ENCODE data around the gene TTLL13. TPM values are rescaled to one million over a fixed set of nuclear protein-coding genes. Genes with fewer than 3 reads are reported as not detected.
"Not testable (repeated sequence)": the region's sequence is repeated elsewhere in the genome, so short reads cannot be mapped to it uniquely, and the experiment has no call there.

The TTLL13 gene
- total RNA-seq, 2 experiments from 2014 or later = 0.57 to 1.3 TPM

DNA sequence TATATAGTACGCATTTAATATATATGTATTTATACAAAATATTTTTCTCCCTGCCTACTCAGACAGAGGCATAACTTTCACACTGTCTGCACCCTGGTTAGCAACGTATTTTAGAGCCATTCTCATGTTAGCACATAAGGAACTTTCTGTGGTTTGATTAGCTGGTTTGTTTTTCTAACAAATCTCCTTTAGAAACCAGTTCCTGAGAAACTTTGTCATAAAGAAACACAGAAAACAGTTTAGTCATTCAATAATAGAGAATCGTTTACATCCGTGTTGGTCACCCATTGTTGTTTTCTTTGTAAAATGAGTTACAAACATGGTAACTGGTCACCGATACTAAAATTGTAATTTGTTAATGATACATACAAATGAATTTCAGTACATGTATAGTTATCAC is 10.2 kb downstream of the TTLL13 start:
- Histone ChIP-seq H3K9me2 (ENCODE audit: insufficient read depth, low read length) (no peaks in the 10 kb centered on the region), H3K9me3 (ENCODE audit: low read length) (no peaks in the 10 kb centered on the region), H3K4me1 (ENCODE audit: insufficient read depth, low read length, poor library complexity, severe bottlenecking) (peaks cover 12% of the 10 kb centered on the region), H3K36me3 (ENCODE audit: insufficient read depth, low read length) (no peaks in the 10 kb centered on the region), H4K20me1 (ENCODE audit: insufficient read depth, low read length) (no peaks in the 10 kb centered on the region), H3K4me3 (ENCODE audit: low read depth, low read length, poor library complexity, severe bottlenecking) (no peak overlapping the region), H2AFZ (ENCODE audit: low read length) (no peak overlapping the region), H3K79me2 (ENCODE audit: insufficient read depth, low read depth, low read length) (no peaks in the 10 kb centered on the region), H3K27ac (ENCODE audit: low read depth, low read length, poor library complexity, severe bottlenecking) (no peak overlapping the region), H3K4me2 (ENCODE audit: low read length) (no peak overlapping the region)
- intact Hi-C loops (cut with micrococcal nuclease; ENCODE audit: unreplicated experiment) = no loop called here
- ChIA-PET CTCF (ENCODE audit: unreplicated experiment) (no interaction called here), POLR2A (no interaction called here)
- BruUV-seq (replicated peaks) = no TSS peak
- no peak for DNase-seq (ENCODE audit: low spot score)
- TF ChIP-seq, protein P1, sequence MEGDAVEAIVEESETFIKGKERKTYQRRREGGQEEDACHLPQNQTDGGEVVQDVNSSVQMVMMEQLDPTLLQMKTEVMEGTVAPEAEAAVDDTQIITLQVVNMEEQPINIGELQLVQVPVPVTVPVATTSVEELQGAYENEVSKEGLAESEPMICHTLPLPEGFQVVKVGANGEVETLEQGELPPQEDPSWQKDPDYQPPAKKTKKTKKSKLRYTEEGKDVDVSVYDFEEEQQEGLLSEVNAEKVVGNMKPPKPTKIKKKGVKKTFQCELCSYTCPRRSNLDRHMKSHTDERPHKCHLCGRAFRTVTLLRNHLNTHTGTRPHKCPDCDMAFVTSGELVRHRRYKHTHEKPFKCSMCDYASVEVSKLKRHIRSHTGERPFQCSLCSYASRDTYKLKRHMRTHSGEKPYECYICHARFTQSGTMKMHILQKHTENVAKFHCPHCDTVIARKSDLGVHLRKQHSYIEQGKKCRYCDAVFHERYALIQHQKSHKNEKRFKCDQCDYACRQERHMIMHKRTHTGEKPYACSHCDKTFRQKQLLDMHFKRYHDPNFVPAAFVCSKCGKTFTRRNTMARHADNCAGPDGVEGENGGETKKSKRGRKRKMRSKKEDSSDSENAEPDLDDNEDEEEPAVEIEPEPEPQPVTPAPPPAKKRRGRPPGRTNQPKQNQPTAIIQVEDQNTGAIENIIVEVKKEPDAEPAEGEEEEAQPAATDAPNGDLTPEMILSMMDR (conservative IDR thresholded peaks at IDR 0.05; ENCODE audit: low read length) = no peak
- TF ChIP-seq EZH2phosphoT487 (IDR thresholded peaks at IDR 0.05; ENCODE audit: borderline replicate concordance, low read depth, low read length) = no peak

DNA sequence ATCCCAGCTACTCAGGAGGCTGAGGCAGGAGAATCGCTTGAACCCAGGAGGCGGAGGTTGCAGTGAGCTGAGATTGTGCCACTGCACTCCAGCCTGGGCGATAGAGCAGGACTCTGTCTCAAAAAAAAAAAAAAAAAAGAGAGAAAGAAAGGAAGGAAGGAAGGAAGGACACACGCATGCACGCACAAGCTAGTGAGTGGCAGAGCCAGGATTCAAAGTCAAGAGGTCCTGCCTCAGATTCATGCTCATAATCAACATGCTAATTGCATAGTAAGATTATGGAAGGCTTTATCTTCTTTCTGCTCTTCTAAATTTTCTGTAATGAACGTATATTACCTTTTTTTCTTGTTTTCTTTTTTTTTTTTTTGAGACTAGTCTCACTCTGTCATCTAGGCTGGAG is 11.4 kb downstream of the TTLL13 start:
- H3K36me3 ChIP-seq (ENCODE audit: insufficient read depth, low read length); H3K79me2 ChIP-seq (ENCODE audit: insufficient read depth, low read depth, low read length); CTCF ChIA-PET (ENCODE audit: unreplicated experiment); H3K4me2 ChIP-seq (ENCODE audit: low read length); H3K9me2 ChIP-seq (ENCODE audit: insufficient read depth, low read length); H3K9me3 ChIP-seq (ENCODE audit: low read length); BruUV-seq (replicated peaks); H4K20me1 ChIP-seq (ENCODE audit: insufficient read depth, low read length); intact Hi-C loops (cut with micrococcal nuclease; ENCODE audit: unreplicated experiment); DNase-seq (ENCODE audit: low spot score); H3K27ac ChIP-seq (ENCODE audit: low read depth, low read length, poor library complexity, severe bottlenecking); H2AFZ ChIP-seq (ENCODE audit: low read length); H3K4me3 ChIP-seq (ENCODE audit: low read depth, low read length, poor library complexity, severe bottlenecking): not testable (repeated sequence)
- peaks cover 16% of the 10 kb centered on the region for H3K4me1 ChIP-seq (ENCODE audit: insufficient read depth, low read length, poor library complexity, severe bottlenecking)
- POLR2A ChIA-PET = interaction anchor here (0.7 to 1.4 kb wide), 2 partner anchors 9 to 27 kb away, joined by 3 to 6 read pairs; partner anchors contain the start of genes CIB1 and GDPGP1

DNA sequence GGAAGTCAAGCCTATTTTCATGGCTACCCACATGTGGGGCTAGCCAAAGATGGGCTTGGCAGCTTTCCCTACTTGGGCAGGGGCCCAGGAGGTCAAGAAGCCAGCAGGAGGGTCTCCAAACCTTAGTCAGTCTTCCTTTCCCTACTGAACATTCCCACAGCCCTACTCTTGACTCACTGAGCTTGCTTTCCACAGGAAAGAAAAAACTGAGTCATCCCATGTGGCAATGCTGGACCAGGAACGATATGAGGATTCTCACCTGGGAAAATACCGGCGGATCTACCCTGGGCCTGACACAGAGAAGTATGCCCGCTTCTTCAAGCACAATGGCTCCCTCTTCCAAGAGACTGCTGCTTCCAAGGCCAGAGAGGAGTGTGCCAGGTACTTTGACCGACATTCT is 12.5 kb downstream of the TTLL13 start:
- no TSS peak for BruUV-seq (replicated peaks)
- H3K9me3 ChIP-seq (ENCODE audit: low read length) = no peaks in the 10 kb centered on the region
- no peak overlapping the region for H3K4me3 ChIP-seq (ENCODE audit: low read depth, low read length, poor library complexity, severe bottlenecking)
- peaks cover 18% of the 10 kb centered on the region for H3K4me1 ChIP-seq (ENCODE audit: insufficient read depth, low read length, poor library complexity, severe bottlenecking)
- H4K20me1 ChIP-seq (ENCODE audit: insufficient read depth, low read length) = peaks cover 3% of the 10 kb centered on the region; the same call in 1 of the 2 replicates
- intact Hi-C loops (cut with micrococcal nuclease; ENCODE audit: unreplicated experiment) = no loop called here
- peaks cover 2% of the 10 kb centered on the region for H3K36me3 ChIP-seq (ENCODE audit: insufficient read depth, low read length)
- ChIA-PET CTCF (ENCODE audit: unreplicated experiment) (no interaction called here), POLR2A (interaction anchor here (0.6 to 1.4 kb wide), 4 partner anchors 10 to 255 kb away, joined by 3 to 6 read pairs (median 4); partner anchors contain the start of genes CIB1 and GDPGP1)
- H2AFZ ChIP-seq (ENCODE audit: low read length) = no peak overlapping the region
- DNase-seq (ENCODE audit: low spot score) = no peak
- TF ChIP-seq, protein P1 (conservative IDR thresholded peaks at IDR 0.05; ENCODE audit: low read length) = no peak
- TF ChIP-seq EZH2phosphoT487 (IDR thresholded peaks at IDR 0.05; ENCODE audit: borderline replicate concordance, low read depth, low read length) = no peak
- no peak overlapping the region for H3K27ac ChIP-seq (ENCODE audit: low read depth, low read length, poor library complexity, severe bottlenecking)
- peaks cover 9% of the 10 kb centered on the region for H3K79me2 ChIP-seq (ENCODE audit: insufficient read depth, low read depth, low read length)
- H3K9me2 ChIP-seq (ENCODE audit: insufficient read depth, low read length) = no peaks in the 10 kb centered on the region
- no peak overlapping the region for H3K4me2 ChIP-seq (ENCODE audit: low read length)

All from OCI-LY7 (cell line).